ENCODE results near the gene FAR2.

FAR2 gene

GRCh38 chr12:29148911-29149690, at the start of gene FAR2:
FAR2 (plus strand) TSS chr12:29149278; CDS start chr12:29270450, 121,172 bp downstream.
- TF ChIP-seq ZFX (IDR thresholded peaks at IDR 0.05) (no peak; the same call in 1 of the 2 replicates), CTCF (conservative IDR thresholded peaks at IDR 0.05) (peak; percentile 2; the same call in 1 of the 2 replicates)
- H3K27ac ChIP-seq: peak within 1 kb of the TSS; percentile 73

GRCh38 chr12:29102741-29103140, 46.3 kb upstream of the FAR2 start:
- no peak overlapping the region for H3K27ac ChIP-seq
- TF ChIP-seq ZFX (IDR thresholded peaks at IDR 0.05) (no peak), CTCF (conservative IDR thresholded peaks at IDR 0.05) (no peak)

- TF ChIP-seq ZFX (IDR thresholded peaks at IDR 0.05) (no peak), CTCF (conservative IDR thresholded peaks at IDR 0.05) (no peak)
- no peak overlapping the region for H3K27ac ChIP-seq
Measured at GRCh38 chr12:29103539-29103974, 45.5 kb upstream of the FAR2 start.

GRCh38 chr12:29104516-29104915, 44.6 kb upstream of the FAR2 start:
- no peak overlapping the region for H3K27ac ChIP-seq
- TF ChIP-seq ZFX (IDR thresholded peaks at IDR 0.05) (no peak), CTCF (conservative IDR thresholded peaks at IDR 0.05) (no peak)

- TF ChIP-seq ZFX (IDR thresholded peaks at IDR 0.05) (no peak), CTCF (conservative IDR thresholded peaks at IDR 0.05) (no peak)
- no peak overlapping the region for H3K27ac ChIP-seq
Measured at GRCh38 chr12:29110506-29111442, 38.3 kb upstream of the FAR2 start.

GRCh38 chr12:29113101-29113500, 36.0 kb upstream of the FAR2 start:
- H3K27ac ChIP-seq: no peak overlapping the region
- TF ChIP-seq ZFX (IDR thresholded peaks at IDR 0.05) (no peak), CTCF (conservative IDR thresholded peaks at IDR 0.05) (no peak)

GRCh38 chr12:29116414-29116813, 32.7 kb upstream of the FAR2 start:
- no peak for TF ChIP-seq CTCF (conservative IDR thresholded peaks at IDR 0.05)
- H3K27ac ChIP-seq: no peak overlapping the region
